ENCODE results near the gene LPO. TPM values are rescaled to one million over a fixed set of nuclear protein-coding genes. Genes with fewer than 3 reads are reported as not detected.

LPO gene
- total RNA-seq, 1 experiment from 2014 or later = not detected

GRCh38 chr17:58200024-58200633 is 38.3 kb upstream of the LPO start:
- in situ Hi-C loops (cut with HindIII; ENCODE audit: low pct_unique_long_range_greater_than_20kb, low sequenced_read_pairs) = no loop called here
- ATAC-seq = peak; percentile 86
- CTCF ChIA-PET = interaction anchor here (0.6 to 1.4 kb wide), 2 partner anchors 50 to 356 kb away, joined by 3 read pairs; no protein-coding TSS in a partner anchor
- DNase-seq (ENCODE audit: low read depth, low spot score) = no peak
- no peaks in the 10 kb centered on the region for H3K36me3 ChIP-seq (ENCODE audit: control insufficient read depth, insufficient read depth, low read length)
- BruUV-seq (replicated peaks) = no TSS peak
- H3K27ac ChIP-seq (ENCODE audit: low read length) = no peak overlapping the region
- POLR2A ChIA-PET = no interaction called here
- H3K9me3 ChIP-seq (ENCODE audit: control insufficient read depth, insufficient read depth, low read depth, low read length) = no peaks in the 10 kb centered on the region
- H3K4me1 ChIP-seq (ENCODE audit: control insufficient read depth, insufficient read depth, low read length) = no peaks in the 10 kb centered on the region
- intact Hi-C loops (cut with micrococcal nuclease; ENCODE audit: unreplicated experiment) = no loop called here
- no peak for TF ChIP-seq SIN3A (IDR thresholded peaks at IDR 0.05; ENCODE audit: borderline replicate concordance, insufficient read depth, low read depth, low read length)
- TF ChIP-seq POLR2AphosphoS5 (IDR thresholded peaks at IDR 0.05; ENCODE audit: low read depth, low read length) = no peak
- TF ChIP-seq, protein P1, sequence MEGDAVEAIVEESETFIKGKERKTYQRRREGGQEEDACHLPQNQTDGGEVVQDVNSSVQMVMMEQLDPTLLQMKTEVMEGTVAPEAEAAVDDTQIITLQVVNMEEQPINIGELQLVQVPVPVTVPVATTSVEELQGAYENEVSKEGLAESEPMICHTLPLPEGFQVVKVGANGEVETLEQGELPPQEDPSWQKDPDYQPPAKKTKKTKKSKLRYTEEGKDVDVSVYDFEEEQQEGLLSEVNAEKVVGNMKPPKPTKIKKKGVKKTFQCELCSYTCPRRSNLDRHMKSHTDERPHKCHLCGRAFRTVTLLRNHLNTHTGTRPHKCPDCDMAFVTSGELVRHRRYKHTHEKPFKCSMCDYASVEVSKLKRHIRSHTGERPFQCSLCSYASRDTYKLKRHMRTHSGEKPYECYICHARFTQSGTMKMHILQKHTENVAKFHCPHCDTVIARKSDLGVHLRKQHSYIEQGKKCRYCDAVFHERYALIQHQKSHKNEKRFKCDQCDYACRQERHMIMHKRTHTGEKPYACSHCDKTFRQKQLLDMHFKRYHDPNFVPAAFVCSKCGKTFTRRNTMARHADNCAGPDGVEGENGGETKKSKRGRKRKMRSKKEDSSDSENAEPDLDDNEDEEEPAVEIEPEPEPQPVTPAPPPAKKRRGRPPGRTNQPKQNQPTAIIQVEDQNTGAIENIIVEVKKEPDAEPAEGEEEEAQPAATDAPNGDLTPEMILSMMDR (IDR thresholded peaks at IDR 0.05) = peak; percentile 60
- no peaks in the 10 kb centered on the region for H3K27me3 ChIP-seq (ENCODE audit: control insufficient read depth, insufficient read depth, low read length)
- no peak overlapping the region for H3K4me3 ChIP-seq (ENCODE audit: low read depth in 2 of 2, low read length in 2 of 2)

- BruUV-seq (replicated peaks) = no TSS peak
- ATAC-seq (no peak), DNase-seq (ENCODE audit: low read depth, low spot score) (no peak)
- H3K27ac ChIP-seq (ENCODE audit: low read length) = no peak overlapping the region
- H3K27me3 ChIP-seq (ENCODE audit: control insufficient read depth, insufficient read depth, low read length) = no peaks in the 10 kb centered on the region
- in situ Hi-C loops (cut with HindIII; ENCODE audit: low pct_unique_long_range_greater_than_20kb, low sequenced_read_pairs) (no loop called here), intact Hi-C loops (cut with micrococcal nuclease; ENCODE audit: unreplicated experiment) (no loop called here)
- no peaks in the 10 kb centered on the region for H3K36me3 ChIP-seq (ENCODE audit: control insufficient read depth, insufficient read depth, low read length)
- no peaks in the 10 kb centered on the region for H3K4me1 ChIP-seq (ENCODE audit: control insufficient read depth, insufficient read depth, low read length)
- CTCF ChIA-PET = no interaction called here
- POLR2A ChIA-PET = no interaction called here
- H3K4me3 ChIP-seq (ENCODE audit: low read depth in 2 of 2, low read length in 2 of 2) = no peak overlapping the region
- H3K9me3 ChIP-seq (ENCODE audit: control insufficient read depth, insufficient read depth, low read depth, low read length) = no peaks in the 10 kb centered on the region
- no peak for TF ChIP-seq TCF7L2 (IDR thresholded peaks at IDR 0.05; ENCODE audit: low read depth, low read length)
- TF ChIP-seq SIN3A (IDR thresholded peaks at IDR 0.05; ENCODE audit: borderline replicate concordance, insufficient read depth, low read depth, low read length) = no peak
- TF ChIP-seq, protein P2, sequence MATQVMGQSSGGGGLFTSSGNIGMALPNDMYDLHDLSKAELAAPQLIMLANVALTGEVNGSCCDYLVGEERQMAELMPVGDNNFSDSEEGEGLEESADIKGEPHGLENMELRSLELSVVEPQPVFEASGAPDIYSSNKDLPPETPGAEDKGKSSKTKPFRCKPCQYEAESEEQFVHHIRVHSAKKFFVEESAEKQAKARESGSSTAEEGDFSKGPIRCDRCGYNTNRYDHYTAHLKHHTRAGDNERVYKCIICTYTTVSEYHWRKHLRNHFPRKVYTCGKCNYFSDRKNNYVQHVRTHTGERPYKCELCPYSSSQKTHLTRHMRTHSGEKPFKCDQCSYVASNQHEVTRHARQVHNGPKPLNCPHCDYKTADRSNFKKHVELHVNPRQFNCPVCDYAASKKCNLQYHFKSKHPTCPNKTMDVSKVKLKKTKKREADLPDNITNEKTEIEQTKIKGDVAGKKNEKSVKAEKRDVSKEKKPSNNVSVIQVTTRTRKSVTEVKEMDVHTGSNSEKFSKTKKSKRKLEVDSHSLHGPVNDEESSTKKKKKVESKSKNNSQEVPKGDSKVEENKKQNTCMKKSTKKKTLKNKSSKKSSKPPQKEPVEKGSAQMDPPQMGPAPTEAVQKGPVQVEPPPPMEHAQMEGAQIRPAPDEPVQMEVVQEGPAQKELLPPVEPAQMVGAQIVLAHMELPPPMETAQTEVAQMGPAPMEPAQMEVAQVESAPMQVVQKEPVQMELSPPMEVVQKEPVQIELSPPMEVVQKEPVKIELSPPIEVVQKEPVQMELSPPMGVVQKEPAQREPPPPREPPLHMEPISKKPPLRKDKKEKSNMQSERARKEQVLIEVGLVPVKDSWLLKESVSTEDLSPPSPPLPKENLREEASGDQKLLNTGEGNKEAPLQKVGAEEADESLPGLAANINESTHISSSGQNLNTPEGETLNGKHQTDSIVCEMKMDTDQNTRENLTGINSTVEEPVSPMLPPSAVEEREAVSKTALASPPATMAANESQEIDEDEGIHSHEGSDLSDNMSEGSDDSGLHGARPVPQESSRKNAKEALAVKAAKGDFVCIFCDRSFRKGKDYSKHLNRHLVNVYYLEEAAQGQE (IDR thresholded peaks at IDR 0.05; ENCODE audit: insufficient read depth in 1 of 2, low read depth in 2 of 2, low read length in 1 of 2) = no peak
- TF ChIP-seq, protein P1 (IDR thresholded peaks at IDR 0.05) = no peak
- no peak for TF ChIP-seq POLR2AphosphoS5 (IDR thresholded peaks at IDR 0.05; ENCODE audit: low read depth, low read length)
Observed at GRCh38 chr17:58202859-58203258, 35.5 kb upstream of the LPO start.

All from Panc1 (cell line).